H1 (cell line): Measurements from ENCODE around the gene EXOSC10. TPM values are rescaled to one million over a fixed set of nuclear protein-coding genes. Genes with fewer than 3 reads are reported as not detected.

ENCODE experiments used
- ASH2L ChIP-seq: fragments of 200-600, 300-600 bp; sonication (generic); IDR thresholded peaks from one replicate; pipeline ENCODE4 v1.7.1; 2017; ENCODE audit warnings: low read length
- BCL11A ChIP-seq, 2 experiments: IDR thresholded peaks; one replicate each; pipeline ENCODE4 v1.6.1; 2011; ENCODE audit warnings: low read depth in 2 of 2, low read length in 2 of 2, mild to moderate bottlenecking in 2 of 2
- GABPA ChIP-seq: IDR thresholded peaks from 2 replicates; pipeline ENCODE4 v1.6.1; 2011; ENCODE audit warnings: mild to moderate bottlenecking, low read length, moderate library complexity, borderline replicate concordance; ENCODE audit not compliant: insufficient read depth
- RBBP5 ChIP-seq: IDR thresholded peaks from 2 replicates; pipeline ENCODE4 v1.7.1; 2012; ENCODE audit warnings: low read depth, mild to moderate bottlenecking, inconsistent platforms, low read length, moderate library complexity, borderline replicate concordance
- SRF ChIP-seq: IDR thresholded peaks from 2 replicates; pipeline ENCODE4 v1.6.1; 2011; ENCODE audit warnings: mild to moderate bottlenecking, low read depth, low read length, moderate library complexity
- TAF1 ChIP-seq: IDR thresholded peaks from 2 replicates; pipeline ENCODE4 v1.6.1; 2011; ENCODE audit warnings: mild to moderate bottlenecking, low read depth, low read length
- polyA plus RNA-seq, 7 experiments: library from polyadenylated mRNA; depleted of rRNA in 3 of 7; stranded (reverse) in 5 of 7; unstranded in 2 of 7; fragments of >200 nt in 5 of 7; fragments of 200-250 nt in 2 of 7; gene quantifications; 1 replicate in 5 of 7; 2 replicates in 1 of 7; 4 replicates in 1 of 7; pipeline versions ENCODE4 v1.2.1 to v1.2.3, GENCODE V29; 2011 to 2013; ENCODE audit warnings: missing spikeins in 2 of 7, mixed read lengths in 2 of 7
- total RNA-seq: library from RNA; stranded (reverse); fragmentation: NEBNext Ultra II Directional; extraction: Animal tissue kit (Norgen Biotek cat#: 25700); gene quantifications from 2 replicates; pipeline ENCODE4 v1.2.1, GENCODE V29; 2021
- TF ChIP-seq, protein P1 (sequence below): IDR thresholded peaks from 2 replicates; pipeline ENCODE4 v1.6.1; 2011; ENCODE audit warnings: low read depth, mild to moderate bottlenecking, low read length; ENCODE audit not compliant: insufficient read depth

Gene EXOSC10
- total and polyA plus RNA-seq, 2 of the 8 experiments (the other 6 are each of a cell fraction or from before 2014, with no cell fraction given), result 57.9 to 86.1 TPM

GRCh38 chr1:11131816-11132215 is 32.1 kb upstream of the EXOSC10 start (continued):
- TF ChIP-seq ASH2L (no peak), BCL11A (IDR thresholded peaks at IDR 0.05; ENCODE audit: low read depth in 2 of 2, low read length in 2 of 2) (no peak), SRF (no peak), GABPA (no peak), TAF1 (no peak), RBBP5 (no peak)
- TF ChIP-seq, protein P1, sequence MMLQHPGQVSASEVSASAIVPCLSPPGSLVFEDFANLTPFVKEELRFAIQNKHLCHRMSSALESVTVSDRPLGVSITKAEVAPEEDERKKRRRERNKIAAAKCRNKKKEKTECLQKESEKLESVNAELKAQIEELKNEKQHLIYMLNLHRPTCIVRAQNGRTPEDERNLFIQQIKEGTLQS, result no peak
